Tibial artery (tissue), 4 donors: Measurements from ENCODE around the gene TRPV3.

ENCODE experiments used
- DNase-seq, 2 donors: peaks; one replicate each; pipeline ENCODE4 v3.0.0-alpha.2; 2019
- H3K27ac ChIP-seq, 2 donors: fragments of 200-600 bp; sonication (generic) in 1 of 2; 1 replicate in 1 of 2; 2 replicates in 1 of 2; pipeline ENCODE4 v1.5.1; 2018 to 2019; ENCODE audit warnings: mild to moderate bottlenecking in 1 of 2
- H3K27me3 ChIP-seq, 2 donors: fragments of 200-600 bp; sonication (generic) in 1 of 2; one replicate each; pipeline versions ENCODE4 v1.5.1 to v1.6.0; 2016 to 2019
- H3K36me3 ChIP-seq, 3 donors: fragments of 200-600 bp; sonication (generic) in 2 of 3; one replicate each; pipeline ENCODE4 v1.5.1; 2016 to 2019; ENCODE audit warnings: mild to moderate bottlenecking in 2 of 3
- H3K4me1 ChIP-seq, 4 donors: fragments of 200-600 bp; sonication (generic) in 2 of 4; 1 replicate in 3 of 4; 2 replicates in 1 of 4; pipeline ENCODE4 v1.5.1; 2016 to 2019
- H3K4me3 ChIP-seq, 2 donors: fragments of 200-600 bp; sonication (generic) in 1 of 2; 1 replicate in 1 of 2; 2 replicates in 1 of 2; pipeline ENCODE4 v1.5.1; 2018 to 2019; ENCODE audit warnings: mild to moderate bottlenecking in 2 of 2
- H3K9me3 ChIP-seq, 3 donors: fragments of 200-600 bp; sonication (generic) in 1 of 3; one replicate each; pipeline ENCODE4 v1.5.1; 2016 to 2019
- CTCF ChIP-seq, 2 experiments: fragments of 200-600 bp in 1 of 2; fragments of 450-650 bp in 1 of 2; IDR thresholded peaks; one replicate each; pipeline ENCODE4 v1.5.1; 2017 to 2019; ENCODE audit warnings: antibody characterized with exemption in 2 of 2, mild to moderate bottlenecking in 1 of 2, moderate library complexity in 1 of 2
- intact Hi-C: fragments of 100-400 bp; cut with DNase I; formaldehyde crosslinking; loops from one replicate; pipeline ENCODE4 v1.15.0; 2023; ENCODE audit warnings: low total_unique reads

TRPV3 gene

GRCh38 chr17:3598078-3598477, 40.5 kb upstream of the TRPV3 start:
- H3K9me3 ChIP-seq: no peaks in the 10 kb centered on the region
- intact Hi-C loops: no loop called here

GRCh38 chr17:3596804-3597464, 39.3 kb upstream of the TRPV3 start:
- peaks cover 0 to 15% (median 3%) of the 10 kb centered on the region in 3 donors for H3K36me3 ChIP-seq
- H3K4me3 ChIP-seq: peak overlapping the region; percentile 29 to 36
- no peaks in the 10 kb centered on the region for H3K27me3 ChIP-seq
- peak overlapping the region in 1 of 2 donors; percentile 43 for H3K27ac ChIP-seq
- DNase-seq: no peak
- intact Hi-C loops: no loop called here
- no peaks in the 10 kb centered on the region for H3K9me3 ChIP-seq
- H3K4me1 ChIP-seq: no peaks in the 10 kb centered on the region
- no peak for TF ChIP-seq CTCF (IDR thresholded peaks at IDR 0.05)

More at GRCh38 chr17:3598078-3598477, 40.5 kb upstream of the TRPV3 start:
- H3K4me3 ChIP-seq: no peak overlapping the region
- no peaks in the 10 kb centered on the region for H3K4me1 ChIP-seq
- no peaks in the 10 kb centered on the region for H3K27me3 ChIP-seq
- no peak for TF ChIP-seq CTCF (IDR thresholded peaks at IDR 0.05)
- H3K27ac ChIP-seq: no peak overlapping the region
- H3K36me3 ChIP-seq: peaks cover 0 to 11% (median 0%) of the 10 kb centered on the region in 3 donors
- DNase-seq: no peak

GRCh38 chr17:3594976-3595375, 37.4 kb upstream of the TRPV3 start:
- Histone ChIP-seq H3K4me3 (no peak overlapping the region), H3K27ac (no peak overlapping the region), H3K27me3 (no peaks in the 10 kb centered on the region), H3K9me3 (no peaks in the 10 kb centered on the region), H3K36me3 (peaks cover 4 to 34% (median 22%) of the 10 kb centered on the region in 3 donors), H3K4me1 (no peaks in the 10 kb centered on the region)
- TF ChIP-seq CTCF (IDR thresholded peaks at IDR 0.05): no peak
- intact Hi-C loops: no loop called here
- DNase-seq: no peak

- no peak for TF ChIP-seq CTCF (IDR thresholded peaks at IDR 0.05)
- peaks cover 11 to 42% (median 29%) of the 10 kb centered on the region in 3 donors for H3K36me3 ChIP-seq
- intact Hi-C loops: no loop called here
- no peaks in the 10 kb centered on the region for H3K9me3 ChIP-seq
- no peaks in the 10 kb centered on the region for H3K4me1 ChIP-seq
- no peak overlapping the region for H3K4me3 ChIP-seq
- DNase-seq: no peak
- no peaks in the 10 kb centered on the region for H3K27me3 ChIP-seq
- no peak overlapping the region for H3K27ac ChIP-seq
Measured at GRCh38 chr17:3594051-3594800, 36.6 kb upstream of the TRPV3 start.

GRCh38 chr17:3593384-3593783, 35.8 kb upstream of the TRPV3 start:
- Histone ChIP-seq H3K4me1 (no peaks in the 10 kb centered on the region), H3K27ac (no peak overlapping the region), H3K4me3 (no peak overlapping the region), H3K27me3 (no peaks in the 10 kb centered on the region), H3K9me3 (no peaks in the 10 kb centered on the region), H3K36me3 (peaks cover 11 to 50% (median 31%) of the 10 kb centered on the region in 3 donors)
- no peak for TF ChIP-seq CTCF (IDR thresholded peaks at IDR 0.05)
- DNase-seq: no peak
- intact Hi-C loops: no loop called here
